DND-41 (cell line): Measurements from ENCODE around the gene SEMA3B.
"Not testable (repeated sequence)": the region's sequence is repeated elsewhere in the genome, so short reads cannot be mapped to it uniquely, and the experiment has no call there.

ENCODE experiments used
- ATAC-seq: fragments of 200-7000 bp; cut with Tn5 transposase; 3 replicates; pipeline ENCODE4 v1.9.1; 2021; ENCODE audit warnings: low read depth; ENCODE audit not compliant: insufficient read depth
- DNase-seq: peaks from one replicate; pipeline ENCODE4 v3.0.0-alpha.2; 2020
- H2AFZ ChIP-seq: 2 replicates; pipeline ENCODE4 v1.6.0; 2012; ENCODE audit warnings: low read depth, low read length
- H3K27ac ChIP-seq: 2 replicates; pipeline ENCODE4 v1.5.1; 2012; ENCODE audit warnings: low read length, inconsistent platforms
- H3K27me3 ChIP-seq: fragments of 200-600 bp; sonication (generic); 2 replicates; pipeline ENCODE4 v1.6.0; 2012; ENCODE audit warnings: low read length, mild to moderate bottlenecking, inconsistent platforms; ENCODE audit not compliant: insufficient read depth, poor library complexity
- H3K36me3 ChIP-seq: 2 replicates; pipeline ENCODE4 v1.5.1; 2012; ENCODE audit warnings: low read length, inconsistent platforms; ENCODE audit not compliant: insufficient read depth
- H3K4me1 ChIP-seq: 2 replicates; pipeline ENCODE4 v1.5.1; 2012; ENCODE audit warnings: mild to moderate bottlenecking, low read length; ENCODE audit not compliant: insufficient read depth
- H3K4me2 ChIP-seq: 2 replicates; pipeline ENCODE4 v1.6.0; 2012; ENCODE audit warnings: mild to moderate bottlenecking, moderate library complexity, low read length, inconsistent platforms; ENCODE audit not compliant: insufficient read depth
- H3K4me3 ChIP-seq, 2 experiments: fragments of 200-600 bp in 1 of 2; shearing (Covaris generic) in 1 of 2; 2 replicates each; pipeline ENCODE4 v1.5.1; 2012 to 2016; ENCODE audit warnings: inconsistent platforms in 2 of 2, low read length in 2 of 2, mild to moderate bottlenecking in 2 of 2, low read depth in 1 of 2, moderate library complexity in 1 of 2
- H3K79me2 ChIP-seq: 2 replicates; pipeline ENCODE4 v1.6.0; 2012; ENCODE audit warnings: low read length, inconsistent platforms; ENCODE audit not compliant: insufficient read depth
- H3K9ac ChIP-seq: 2 replicates; pipeline ENCODE4 v1.6.0; 2012; ENCODE audit warnings: low read depth, mild to moderate bottlenecking, inconsistent platforms, low read length, moderate library complexity
- H3K9me3 ChIP-seq: 2 replicates; pipeline ENCODE4 v1.5.1; 2012; ENCODE audit warnings: low read length, moderate library complexity, mild to moderate bottlenecking, inconsistent platforms; ENCODE audit not compliant: insufficient read depth, severe bottlenecking
- H4K20me1 ChIP-seq: 2 replicates; pipeline ENCODE4 v1.6.0; 2012; ENCODE audit warnings: low read length; ENCODE audit not compliant: insufficient read depth
- EZH2 ChIP-seq: IDR thresholded peaks from 3 replicates; pipeline ENCODE4 v1.6.1; 2012; ENCODE audit warnings: borderline replicate concordance, low read depth, mild to moderate bottlenecking, moderate library complexity, low read length, inconsistent platforms; ENCODE audit not compliant: severe bottlenecking
- TF ChIP-seq, protein P1 (sequence below): IDR thresholded peaks from 2 replicates; pipeline ENCODE4 v1.5.1; 2012; ENCODE audit warnings: borderline replicate concordance, low read length, moderate library complexity, mild to moderate bottlenecking; ENCODE audit not compliant: poor library complexity, severe bottlenecking; ENCODE audit errors: extremely low read depth

Gene SEMA3B

DNA sequence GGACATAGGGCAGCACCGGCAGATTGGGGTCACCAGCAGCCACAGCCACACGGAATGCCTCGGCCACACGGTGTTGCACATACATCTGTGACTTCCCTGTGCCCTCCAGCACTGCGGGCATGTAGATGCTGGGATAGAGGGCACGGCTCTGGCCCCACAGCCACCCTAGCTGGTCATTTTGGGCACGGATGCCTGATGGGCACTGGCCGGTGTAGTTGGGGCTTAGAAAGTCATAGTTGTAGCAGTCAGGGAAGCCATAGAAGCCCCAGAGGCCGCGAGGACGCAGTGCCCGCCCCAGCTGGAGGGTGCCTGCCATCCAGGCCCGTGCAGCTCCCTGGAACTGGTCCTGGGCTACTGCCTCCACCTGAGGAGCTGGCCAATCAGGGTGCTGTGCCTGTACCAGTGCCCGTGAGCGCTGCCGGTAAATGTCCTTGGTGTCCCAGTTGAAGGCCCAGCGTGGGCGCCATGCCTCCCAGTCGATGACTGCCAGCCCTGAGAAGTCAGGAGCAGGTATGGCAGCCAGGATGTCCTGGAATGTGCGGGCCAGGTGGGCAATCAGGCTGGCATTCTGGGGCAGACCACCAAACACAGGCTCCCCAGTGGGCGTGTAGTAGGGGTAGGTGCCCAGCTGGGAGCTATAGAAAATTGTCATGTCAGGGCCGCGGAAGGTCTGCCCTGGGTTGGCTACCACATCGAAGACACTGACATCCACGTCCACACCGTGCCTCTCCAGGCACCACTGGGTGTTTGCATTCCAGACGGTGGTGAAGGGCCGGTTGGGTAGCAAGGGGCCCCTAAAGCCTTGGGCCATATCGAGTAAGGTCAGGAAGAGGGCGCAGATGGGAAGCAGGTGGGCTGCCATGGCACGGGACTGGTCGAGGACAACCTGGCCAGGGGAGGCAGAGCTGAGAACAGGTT lies 33.4 kb downstream of the SEMA3B start:
- Histone ChIP-seq H3K9me3 (peaks cover 4% of the 10 kb centered on the region), H4K20me1 (peaks cover 3% of the 10 kb centered on the region; the same call in 1 of the 2 replicates), H3K4me1 (peaks cover 28% of the 10 kb centered on the region), H3K9ac (no peak overlapping the region), H3K36me3 (peaks cover 2% of the 10 kb centered on the region; the same call in 1 of the 2 replicates), H2AFZ (no peak overlapping the region), H3K27ac (no peak overlapping the region), H3K27me3 (no peaks in the 10 kb centered on the region), H3K4me3 (no peak overlapping the region), H3K79me2 (peaks cover 7% of the 10 kb centered on the region; the same call in 1 of the 2 replicates), H3K4me2 (no peak overlapping the region)
- ATAC-seq (no peak), DNase-seq (no peak)
- no peak for TF ChIP-seq EZH2
- TF ChIP-seq, protein P1, sequence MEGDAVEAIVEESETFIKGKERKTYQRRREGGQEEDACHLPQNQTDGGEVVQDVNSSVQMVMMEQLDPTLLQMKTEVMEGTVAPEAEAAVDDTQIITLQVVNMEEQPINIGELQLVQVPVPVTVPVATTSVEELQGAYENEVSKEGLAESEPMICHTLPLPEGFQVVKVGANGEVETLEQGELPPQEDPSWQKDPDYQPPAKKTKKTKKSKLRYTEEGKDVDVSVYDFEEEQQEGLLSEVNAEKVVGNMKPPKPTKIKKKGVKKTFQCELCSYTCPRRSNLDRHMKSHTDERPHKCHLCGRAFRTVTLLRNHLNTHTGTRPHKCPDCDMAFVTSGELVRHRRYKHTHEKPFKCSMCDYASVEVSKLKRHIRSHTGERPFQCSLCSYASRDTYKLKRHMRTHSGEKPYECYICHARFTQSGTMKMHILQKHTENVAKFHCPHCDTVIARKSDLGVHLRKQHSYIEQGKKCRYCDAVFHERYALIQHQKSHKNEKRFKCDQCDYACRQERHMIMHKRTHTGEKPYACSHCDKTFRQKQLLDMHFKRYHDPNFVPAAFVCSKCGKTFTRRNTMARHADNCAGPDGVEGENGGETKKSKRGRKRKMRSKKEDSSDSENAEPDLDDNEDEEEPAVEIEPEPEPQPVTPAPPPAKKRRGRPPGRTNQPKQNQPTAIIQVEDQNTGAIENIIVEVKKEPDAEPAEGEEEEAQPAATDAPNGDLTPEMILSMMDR, result no peak

DNA sequence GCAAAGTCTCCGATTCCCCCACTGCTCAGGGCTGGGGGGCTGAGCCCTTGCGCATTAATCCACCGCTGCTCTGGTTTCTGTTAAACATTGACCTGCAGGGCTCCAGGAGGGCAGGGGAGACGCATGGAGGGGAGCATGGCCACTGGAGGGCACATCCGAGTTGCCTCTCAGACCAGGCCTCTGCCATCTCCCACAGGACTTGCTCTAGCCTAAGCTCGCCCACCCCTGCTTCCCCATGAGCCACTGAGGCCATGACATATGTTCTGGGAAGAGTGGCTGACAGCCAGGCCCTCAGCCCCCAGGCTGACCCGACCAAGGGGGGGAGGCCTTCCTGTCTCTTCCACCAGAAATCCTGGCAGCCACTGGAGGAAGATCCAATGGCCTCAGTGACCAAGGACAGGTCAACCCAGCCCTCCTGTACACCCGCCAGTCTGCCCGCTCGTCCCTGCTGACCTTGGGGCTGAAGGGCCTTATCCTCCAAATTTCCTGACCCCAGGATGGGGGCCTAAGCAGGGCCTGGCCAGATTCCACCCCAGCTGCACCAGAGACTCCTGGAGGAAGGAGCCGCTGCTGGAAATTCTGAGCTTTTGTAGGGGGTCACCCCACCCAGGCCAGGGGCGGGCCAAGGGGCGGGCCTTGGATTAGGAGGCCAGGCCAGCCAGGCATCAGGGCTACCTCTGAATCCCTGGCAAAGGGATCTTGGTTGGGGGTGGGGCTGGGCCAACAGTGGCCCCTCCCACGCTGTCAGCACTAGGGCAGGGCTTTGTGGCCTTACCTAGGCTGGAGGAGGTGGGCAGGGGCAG lies 34.3 kb downstream of the SEMA3B start, which contains the start of gene HYAL1:
HYAL1 (minus strand) TSS at position 562 of the 803 bp plus-strand sequence. CDS start 618 bp downstream, outside the sequence.
- no peak within 1 kb of the TSS for H3K27ac ChIP-seq
- no peak for DNase-seq
- 0 out of 2 replicates have a peak, but pooled peaks cover 2% of the 10 kb centered on the region for H4K20me1 ChIP-seq
- H3K9ac ChIP-seq, result no peak within 1 kb of the TSS
- peaks cover 22% of the 10 kb centered on the region for H3K4me1 ChIP-seq
- no peak within 1 kb of the TSS for H3K4me2 ChIP-seq
- H3K27me3 ChIP-seq, result no peaks in the 10 kb centered on the region
- ATAC-seq, result no peak
- H3K9me3 ChIP-seq, result peaks cover 10% of the 10 kb centered on the region
- TF ChIP-seq, protein P1, result no peak
- no peak for TF ChIP-seq EZH2
- H3K4me3 ChIP-seq, result no peak within 1 kb of the TSS
- H2AFZ ChIP-seq, result no peak within 1 kb of the TSS
- no peaks in the 10 kb centered on the region for H3K36me3 ChIP-seq
- H3K79me2 ChIP-seq, result peaks cover 5% of the 10 kb centered on the region; the same call in 1 of the 2 replicates

DNA sequence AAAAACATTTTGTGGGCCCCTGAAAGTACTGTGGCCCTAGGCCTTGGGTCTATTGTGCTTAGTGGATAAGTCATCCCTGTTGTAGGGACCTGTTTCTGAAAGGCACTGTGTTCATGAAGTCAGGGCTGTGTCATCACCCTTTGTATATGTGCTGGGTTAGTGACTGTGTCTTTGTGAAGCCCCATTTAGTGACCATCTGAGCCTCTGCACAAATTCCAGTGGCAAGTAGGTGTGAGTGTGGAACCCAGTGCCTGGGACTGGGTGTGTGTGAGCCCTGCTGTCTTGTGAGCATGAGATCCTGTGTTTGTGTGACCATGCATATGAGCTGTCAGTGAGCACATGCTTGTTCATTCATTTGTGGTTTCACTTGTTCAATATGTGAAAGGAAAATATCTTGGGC lies 35.7 kb downstream of the SEMA3B start:
- Histone ChIP-seq H3K27me3 (no peaks in the 10 kb centered on the region), H4K20me1 (no peaks in the 10 kb centered on the region), H3K9me3 (peaks cover 14% of the 10 kb centered on the region), H3K4me2 (no peak overlapping the region), H2AFZ (no peak overlapping the region), H3K4me1 (peaks cover 11% of the 10 kb centered on the region), H3K36me3 (no peaks in the 10 kb centered on the region), H3K27ac (no peak overlapping the region), H3K4me3 (no peak overlapping the region), H3K79me2 (no peaks in the 10 kb centered on the region), H3K9ac (no peak overlapping the region)
- TF ChIP-seq, protein P1, result no peak
- no peak for TF ChIP-seq EZH2
- ATAC-seq (no peak), DNase-seq (no peak)

DNA sequence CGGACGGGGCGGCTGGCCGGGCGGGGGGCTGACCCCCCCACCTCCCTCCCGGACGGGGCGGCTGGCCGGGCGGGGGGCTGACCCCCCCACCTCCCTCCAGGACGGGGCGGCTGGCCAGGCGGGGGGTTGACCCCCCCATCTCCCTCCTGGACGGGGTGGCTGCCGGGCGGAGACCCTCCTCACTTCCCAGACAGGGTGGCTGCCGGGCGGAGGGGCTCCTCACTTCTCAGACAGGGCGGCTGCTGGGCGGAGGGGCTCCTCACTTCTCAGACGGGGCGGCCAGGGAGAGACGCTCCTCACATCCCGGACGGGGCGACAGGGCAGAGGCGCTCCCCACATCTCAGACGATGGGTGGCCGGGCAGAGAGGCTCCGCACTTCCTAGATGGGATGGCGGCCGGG lies 43.1 kb downstream of the SEMA3B start:
- H3K27me3 ChIP-seq, H4K20me1 ChIP-seq, DNase-seq, H3K27ac ChIP-seq, H2AFZ ChIP-seq, H3K9ac ChIP-seq, H3K4me3 ChIP-seq, H3K4me1 ChIP-seq, H3K4me2 ChIP-seq, H3K79me2 ChIP-seq, ATAC-seq: not testable (repeated sequence)
- Histone ChIP-seq H3K36me3 (peaks cover 14% of the 10 kb centered on the region), H3K9me3 (peaks cover 15% of the 10 kb centered on the region)
